Ectodermal cell (in vitro differentiated cells): ENCODE measurements around the gene ARHGAP25.

Experiments used
- H3K27ac ChIP-seq: 2 replicates; pipeline ENCODE4 v1.7.0; 2013; ENCODE audit warnings: mild to moderate bottlenecking, low read depth, low read length; ENCODE audit not compliant: insufficient read depth, poor library complexity, severe bottlenecking
- H3K27me3 ChIP-seq: 2 replicates; pipeline ENCODE4 v1.7.0; 2013; ENCODE audit warnings: mild to moderate bottlenecking, low read length; ENCODE audit not compliant: insufficient read depth, control insufficient read depth, poor library complexity, severe bottlenecking
- H3K36me3 ChIP-seq: one replicate; pipeline ENCODE4 v1.7.0; 2013; ENCODE audit warnings: low read length; ENCODE audit not compliant: control insufficient read depth, insufficient read depth
- H3K4me1 ChIP-seq: one replicate; pipeline ENCODE4 v1.7.0; 2013; ENCODE audit warnings: low read length; ENCODE audit not compliant: control insufficient read depth, insufficient read depth
- H3K4me3 ChIP-seq: 2 replicates; pipeline ENCODE4 v1.7.0; 2013; ENCODE audit warnings: low read depth, low read length, control low read depth; ENCODE audit not compliant: insufficient read depth
- H3K9me3 ChIP-seq: 2 replicates; pipeline ENCODE4 v1.7.0; 2013; ENCODE audit warnings: mild to moderate bottlenecking, low read length, moderate library complexity; ENCODE audit not compliant: control insufficient read depth
- WGBS, 2 experiments: methylation state at CpG; one replicate each; pipeline ENCODE4 v1.1.7; 2013; ENCODE audit warnings: missing lambda C conversion rate in 2 of 2; 5-methylcytosine and 5-hydroxymethylcytosine counted together

The ARHGAP25 gene

DNA sequence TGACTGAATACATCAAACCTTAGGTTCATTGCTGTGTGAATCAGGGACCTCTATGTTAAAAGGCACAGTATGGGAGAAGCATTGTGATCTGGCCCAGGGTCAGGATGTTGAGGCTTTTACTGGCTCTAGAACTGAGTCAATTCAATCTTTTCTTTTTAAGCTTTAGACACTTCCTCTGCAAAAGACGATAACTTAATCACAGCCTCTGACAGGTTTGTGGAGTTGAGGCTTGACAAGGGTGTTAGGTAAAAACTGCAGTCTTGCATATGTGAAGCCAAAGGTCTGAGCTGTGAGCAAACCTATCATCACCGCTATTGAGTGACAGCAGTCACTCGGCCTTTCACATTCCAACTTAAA is 17.3 kb upstream of the ARHGAP25 start:
- Histone ChIP-seq H3K27me3 (no peaks in the 10 kb centered on the region), H3K4me1 (no peaks in the 10 kb centered on the region), H3K36me3 (no peaks in the 10 kb centered on the region), H3K27ac (no peak overlapping the region), H3K9me3 (no peaks in the 10 kb centered on the region), H3K4me3 (no peak overlapping the region)
- WGBS, 2 experiments, result 89 to 91% methylated on average over 3 of the region's 3 CpGs

DNA sequence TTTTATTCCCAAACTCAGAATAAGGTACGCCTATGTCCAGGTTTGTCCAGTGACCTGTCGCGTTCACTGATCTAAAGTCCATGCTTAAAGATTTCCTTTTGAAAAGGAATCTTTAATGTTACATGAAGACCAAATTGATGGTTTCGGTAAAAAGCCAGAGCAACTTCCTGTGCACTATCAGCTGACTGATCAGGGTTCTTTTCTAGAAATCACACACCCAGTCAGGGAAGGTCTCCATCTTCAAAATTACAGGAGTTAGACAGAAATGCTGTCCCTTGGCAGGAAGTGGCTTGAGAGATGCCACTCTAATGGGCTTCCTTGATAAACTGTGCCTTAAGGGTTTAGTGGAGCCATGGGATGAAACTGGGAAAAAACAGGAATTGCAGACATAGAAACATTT is 14.7 kb upstream of the ARHGAP25 start:
- Histone ChIP-seq H3K4me1 (no peaks in the 10 kb centered on the region), H3K36me3 (no peaks in the 10 kb centered on the region), H3K27me3 (no peaks in the 10 kb centered on the region), H3K9me3 (no peaks in the 10 kb centered on the region), H3K4me3 (no peak overlapping the region), H3K27ac (no peak overlapping the region)
- 97% methylated on average over 4 of the region's 4 CpGs for WGBS, 2 experiments

DNA sequence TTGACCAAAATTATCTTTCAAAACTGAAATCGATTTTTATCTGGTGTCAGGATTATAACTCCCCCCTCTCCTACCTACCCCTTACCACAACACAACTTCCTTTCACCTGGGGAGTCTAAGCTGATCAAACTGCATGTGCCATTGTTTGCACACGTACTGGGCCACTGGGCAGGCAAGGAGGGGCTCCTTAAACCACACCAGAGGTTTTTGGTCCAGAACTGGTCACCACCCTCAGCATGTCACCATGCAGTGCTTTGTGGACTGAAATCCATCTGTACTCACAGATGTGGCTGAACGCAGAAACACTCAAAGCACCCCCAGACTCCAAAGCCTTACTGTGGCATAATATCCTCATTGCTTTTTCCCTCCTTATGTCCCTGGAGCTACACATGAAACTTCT is 13.9 kb upstream of the ARHGAP25 start:
- Histone ChIP-seq H3K9me3 (no peaks in the 10 kb centered on the region), H3K27ac (no peak overlapping the region), H3K27me3 (no peaks in the 10 kb centered on the region), H3K36me3 (no peaks in the 10 kb centered on the region), H3K4me3 (no peak overlapping the region), H3K4me1 (no peaks in the 10 kb centered on the region)
- WGBS, 2 experiments, result 86 to 91% methylated on average over 3 of the region's 3 CpGs

DNA sequence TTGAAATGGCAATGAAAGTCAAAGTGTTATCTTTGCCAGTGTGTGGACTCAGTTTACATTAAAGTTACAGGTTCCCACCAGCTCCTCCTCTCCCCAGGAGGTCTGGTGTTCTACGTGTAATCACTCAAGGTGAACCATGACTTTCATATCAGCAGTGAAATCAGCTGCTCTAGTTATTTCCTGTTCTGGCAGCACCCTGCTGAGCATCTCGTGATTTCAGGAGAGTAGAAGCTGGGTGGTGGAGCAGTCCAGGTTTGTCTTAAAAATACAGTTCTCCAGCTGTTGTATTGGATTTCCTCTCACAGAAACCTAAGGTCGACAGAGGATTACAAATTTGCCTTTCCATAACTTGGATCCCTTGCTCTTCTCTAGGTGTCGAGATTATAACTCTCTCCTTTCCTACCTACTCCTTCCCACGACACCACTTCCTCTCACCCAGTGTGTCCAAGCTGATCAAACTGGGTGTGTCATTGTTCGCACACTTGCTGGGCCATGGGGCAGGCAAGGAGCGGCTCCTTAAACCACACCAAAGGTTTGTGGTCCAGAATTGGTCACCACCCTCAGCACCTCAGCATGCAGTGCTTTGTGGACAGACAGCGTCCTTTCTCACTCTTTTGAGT is 13.0 kb upstream of the ARHGAP25 start:
- no peaks in the 10 kb centered on the region for H3K9me3 ChIP-seq
- H3K27me3 ChIP-seq, result no peaks in the 10 kb centered on the region
- no peak overlapping the region for H3K27ac ChIP-seq
- H3K4me3 ChIP-seq, result no peak overlapping the region
- H3K4me1 ChIP-seq, result no peaks in the 10 kb centered on the region
- WGBS, 2 experiments, result 89% methylated on average over 8 of the region's 8 CpGs
- no peaks in the 10 kb centered on the region for H3K36me3 ChIP-seq

DNA sequence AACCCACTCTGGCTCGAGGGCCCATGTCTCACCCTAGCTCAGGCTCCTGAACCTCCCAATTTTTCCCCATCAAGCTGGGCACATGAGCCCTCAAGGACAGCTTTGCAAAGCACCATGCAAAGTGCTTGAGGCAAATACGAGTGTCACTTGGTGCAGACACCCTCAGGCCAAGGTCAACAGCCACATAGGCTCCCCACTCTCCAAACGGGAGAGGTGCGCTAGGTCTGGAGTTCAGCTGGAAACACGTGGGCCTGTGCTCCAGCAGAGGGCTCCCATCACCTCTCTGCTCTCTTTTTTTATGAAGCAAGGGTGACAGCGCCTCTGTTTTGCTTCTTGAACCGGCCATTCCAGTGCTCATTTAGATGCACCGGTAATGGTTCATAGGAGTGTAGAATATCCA is 11.9 kb upstream of the ARHGAP25 start:
- 80% methylated on average over 8 of the region's 8 CpGs for WGBS, 2 experiments

DNA sequence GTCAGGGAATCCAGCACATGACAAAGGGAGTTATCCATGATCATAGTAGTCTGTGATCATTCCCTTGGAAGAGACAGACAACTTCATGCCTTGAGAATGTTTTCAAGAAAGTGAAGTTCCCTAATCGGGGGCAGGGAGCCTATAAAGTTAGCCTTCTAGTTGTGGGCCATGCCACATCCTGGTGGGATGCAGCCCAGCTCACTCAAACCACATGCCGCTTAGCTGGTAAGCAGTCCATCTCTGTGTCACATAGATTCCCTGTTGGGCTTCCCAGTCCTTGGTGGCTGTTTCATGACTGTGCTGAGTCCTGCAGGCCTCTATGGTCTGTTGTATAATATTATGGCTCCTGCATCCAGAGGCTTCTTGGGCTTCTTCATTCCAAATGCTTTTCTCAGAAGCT is 11.4 kb upstream of the ARHGAP25 start:
- no peak overlapping the region for H3K4me3 ChIP-seq
- no peaks in the 10 kb centered on the region for H3K27me3 ChIP-seq

More for the DNA sequence above, 11.9 kb upstream of the ARHGAP25 start:
- no peaks in the 10 kb centered on the region for H3K36me3 ChIP-seq
- no peaks in the 10 kb centered on the region for H3K4me1 ChIP-seq
- H3K27me3 ChIP-seq, result no peaks in the 10 kb centered on the region
- H3K4me3 ChIP-seq, result no peak overlapping the region
- H3K9me3 ChIP-seq, result no peaks in the 10 kb centered on the region
- H3K27ac ChIP-seq, result no peak overlapping the region

DNA sequence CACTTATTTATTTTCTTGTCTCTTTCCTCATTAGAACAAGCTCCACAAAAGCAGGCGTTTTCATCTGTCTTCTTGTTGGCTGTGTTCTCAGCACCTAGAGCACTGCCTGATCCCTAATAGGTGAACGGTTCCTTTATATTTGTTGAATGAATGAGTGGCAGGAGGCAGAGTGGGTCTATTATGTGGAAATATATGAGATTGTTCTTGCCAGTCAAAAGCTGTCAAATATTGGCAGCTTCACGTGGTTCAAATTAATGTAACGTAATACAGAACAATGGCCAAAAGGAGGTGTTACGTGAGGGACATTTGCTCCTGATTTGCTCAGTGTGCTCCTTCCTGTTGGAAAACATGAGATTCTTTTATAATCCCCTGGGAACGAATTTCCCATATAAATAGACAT is 8.5 kb upstream of the ARHGAP25 start:
- H3K9me3 ChIP-seq, result no peaks in the 10 kb centered on the region
- 91 to 94% methylated on average over 6 of the region's 6 CpGs for WGBS, 2 experiments
- H3K4me1 ChIP-seq, result no peaks in the 10 kb centered on the region
- H3K27me3 ChIP-seq, result no peaks in the 10 kb centered on the region
- H3K4me3 ChIP-seq, result no peak overlapping the region
- H3K27ac ChIP-seq, result no peak overlapping the region
- H3K36me3 ChIP-seq, result no peaks in the 10 kb centered on the region

More for the DNA sequence above, 11.4 kb upstream of the ARHGAP25 start:
- H3K9me3 ChIP-seq, result no peaks in the 10 kb centered on the region
- H3K27ac ChIP-seq, result no peak overlapping the region
- H3K4me1 ChIP-seq, result no peaks in the 10 kb centered on the region
- 91 to 95% methylated on average over 2 of the region's 2 CpGs for WGBS, 2 experiments
- no peaks in the 10 kb centered on the region for H3K36me3 ChIP-seq

DNA sequence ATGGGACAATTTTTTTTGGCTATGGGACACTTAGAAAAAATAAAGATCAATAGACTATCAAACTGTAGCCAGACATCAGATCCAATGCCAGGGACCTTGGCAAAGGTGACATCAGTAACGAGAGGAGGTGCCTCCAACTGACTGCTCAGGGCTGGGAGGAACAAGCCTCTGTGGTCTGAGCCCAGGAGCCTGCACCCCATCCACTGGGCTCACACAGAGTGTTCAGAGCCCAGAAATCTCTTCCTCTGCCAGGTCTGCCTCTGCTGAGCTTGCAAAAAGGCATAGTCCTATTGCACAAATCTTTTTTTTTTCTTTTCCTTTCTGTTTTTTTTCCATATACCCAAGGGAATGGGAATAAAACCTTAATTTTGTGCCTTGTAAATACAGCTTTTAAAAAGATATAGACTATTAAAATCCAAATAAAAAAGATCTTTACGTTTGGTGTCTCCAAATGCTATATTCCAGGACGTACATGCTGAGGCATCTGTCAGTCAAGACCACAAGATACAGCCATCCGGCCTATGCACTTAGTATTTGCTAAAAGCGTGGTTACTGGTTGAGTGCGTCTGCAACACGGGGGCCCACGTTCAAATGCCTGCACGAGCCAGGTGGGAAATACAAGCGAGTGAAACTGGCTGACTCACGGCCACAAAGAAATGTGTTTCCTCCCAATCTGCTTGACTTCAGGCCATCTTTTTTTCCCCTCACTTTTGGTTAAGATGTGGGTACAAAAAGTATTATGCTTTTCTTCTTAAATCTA is 7.8 kb upstream of the ARHGAP25 start:
- H3K4me3 ChIP-seq, result no peak overlapping the region
- no peaks in the 10 kb centered on the region for H3K27me3 ChIP-seq
- no peaks in the 10 kb centered on the region for H3K9me3 ChIP-seq
- no peak overlapping the region for H3K27ac ChIP-seq
- 93 to 94% methylated on average over 11 of the region's 11 CpGs for WGBS, 2 experiments
- H3K4me1 ChIP-seq, result no peaks in the 10 kb centered on the region
- no peaks in the 10 kb centered on the region for H3K36me3 ChIP-seq

DNA sequence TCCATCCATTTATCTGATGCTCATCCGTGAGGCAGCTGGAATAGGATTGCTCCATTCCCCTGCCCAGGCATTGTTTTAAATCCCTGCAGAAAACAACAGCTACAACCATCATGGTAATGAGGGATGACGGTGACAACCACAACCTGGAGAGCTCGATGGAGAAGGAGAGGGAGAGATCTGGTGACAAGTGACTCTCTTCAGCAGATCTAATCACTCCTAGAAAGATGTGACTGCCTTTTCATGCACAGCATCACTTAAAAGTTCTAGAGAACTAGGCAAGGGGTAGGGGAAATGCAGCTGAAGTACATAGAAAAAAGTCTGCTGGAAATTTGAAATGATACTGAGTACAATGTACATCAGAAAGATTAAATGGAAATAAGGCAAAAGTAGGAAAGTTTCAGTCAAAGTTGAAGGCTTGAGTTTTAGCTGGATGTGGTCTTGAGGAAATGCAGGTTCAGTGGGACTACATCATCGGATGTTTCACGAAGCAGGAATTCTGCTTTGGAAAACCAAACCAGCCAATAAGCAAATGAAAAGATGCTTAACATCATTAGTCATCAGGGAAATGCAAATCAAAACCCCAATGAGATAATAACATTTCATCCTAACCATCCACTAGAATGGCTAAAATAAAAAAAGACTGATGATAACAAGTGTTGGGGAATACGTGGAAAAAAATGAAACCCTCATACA is 6.8 kb upstream of the ARHGAP25 start:
- 68 to 81% methylated on average over 5 to 6 of the region's 6 CpGs for WGBS, 2 experiments

DNA sequence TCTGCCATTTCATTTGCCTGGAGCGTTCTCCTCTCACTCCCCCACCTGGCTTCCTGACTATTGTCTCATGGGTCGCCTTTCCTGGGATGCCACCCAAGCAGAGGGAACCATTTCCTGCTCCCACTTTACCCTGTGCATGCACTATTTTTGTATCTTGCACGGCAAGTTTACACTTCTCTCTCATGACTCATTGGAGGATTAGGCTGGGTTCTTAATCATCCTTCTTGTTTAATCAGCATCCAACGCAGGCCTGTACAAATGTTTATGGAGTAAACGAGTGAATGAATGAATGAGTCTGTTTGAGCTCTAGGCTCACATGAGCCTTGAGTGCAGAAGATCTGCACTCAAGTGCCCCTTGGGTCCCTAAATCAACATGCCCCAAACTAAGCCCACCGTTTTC is 3.8 kb upstream of the ARHGAP25 start:
- Histone ChIP-seq H3K4me1 (no peaks in the 10 kb centered on the region), H3K27ac (no peak overlapping the region), H3K4me3 (no peak overlapping the region), H3K36me3 (no peaks in the 10 kb centered on the region), H3K9me3 (no peaks in the 10 kb centered on the region), H3K27me3 (no peaks in the 10 kb centered on the region)
- WGBS, 2 experiments, result 94 to 95% methylated on average over 6 of the region's 6 CpGs

More for the DNA sequence above, 6.8 kb upstream of the ARHGAP25 start:
- H3K9me3 ChIP-seq, result no peaks in the 10 kb centered on the region
- no peak overlapping the region for H3K4me3 ChIP-seq
- H3K4me1 ChIP-seq, result no peaks in the 10 kb centered on the region
- H3K27me3 ChIP-seq, result no peaks in the 10 kb centered on the region
- no peak overlapping the region for H3K27ac ChIP-seq
- H3K36me3 ChIP-seq, result no peaks in the 10 kb centered on the region
